Astrocyte (in vitro differentiated cells and primary cell): ENCODE results near the gene SCYGR6.

Source experiments
- CTCF ChIP-seq: IDR thresholded peaks from 2 replicates; pipeline ENCODE4 v1.5.1; 2011; ENCODE audit warnings: low read depth, mild to moderate bottlenecking, inconsistent platforms, low read length, moderate library complexity; ENCODE audit not compliant: insufficient read depth
- EZH2 ChIP-seq: IDR thresholded peaks from 2 replicates; pipeline ENCODE4 v1.6.1; 2012; ENCODE audit warnings: mild to moderate bottlenecking, low read length, inconsistent platforms; ENCODE audit not compliant: insufficient read depth

GRCh38 chr2:227703961-227704360, 20.6 kb downstream of the SCYGR6 start:
- no peak for TF ChIP-seq CTCF
- no peak for TF ChIP-seq EZH2
